GM21529 (cell line): ENCODE data around the gene TYMP.

ENCODE experiments used
- ATAC-seq: cut with Tn5 transposase; IDR thresholded peaks from one replicate; pipeline ENCODE4 v1.9.1; 2021; ENCODE audit not compliant: unreplicated experiment

TYMP gene, protein sequence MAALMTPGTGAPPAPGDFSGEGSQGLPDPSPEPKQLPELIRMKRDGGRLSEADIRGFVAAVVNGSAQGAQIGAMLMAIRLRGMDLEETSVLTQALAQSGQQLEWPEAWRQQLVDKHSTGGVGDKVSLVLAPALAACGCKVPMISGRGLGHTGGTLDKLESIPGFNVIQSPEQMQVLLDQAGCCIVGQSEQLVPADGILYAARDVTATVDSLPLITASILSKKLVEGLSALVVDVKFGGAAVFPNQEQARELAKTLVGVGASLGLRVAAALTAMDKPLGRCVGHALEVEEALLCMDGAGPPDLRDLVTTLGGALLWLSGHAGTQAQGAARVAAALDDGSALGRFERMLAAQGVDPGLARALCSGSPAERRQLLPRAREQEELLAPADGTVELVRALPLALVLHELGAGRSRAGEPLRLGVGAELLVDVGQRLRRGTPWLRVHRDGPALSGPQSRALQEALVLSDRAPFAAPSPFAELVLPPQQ

DNA sequence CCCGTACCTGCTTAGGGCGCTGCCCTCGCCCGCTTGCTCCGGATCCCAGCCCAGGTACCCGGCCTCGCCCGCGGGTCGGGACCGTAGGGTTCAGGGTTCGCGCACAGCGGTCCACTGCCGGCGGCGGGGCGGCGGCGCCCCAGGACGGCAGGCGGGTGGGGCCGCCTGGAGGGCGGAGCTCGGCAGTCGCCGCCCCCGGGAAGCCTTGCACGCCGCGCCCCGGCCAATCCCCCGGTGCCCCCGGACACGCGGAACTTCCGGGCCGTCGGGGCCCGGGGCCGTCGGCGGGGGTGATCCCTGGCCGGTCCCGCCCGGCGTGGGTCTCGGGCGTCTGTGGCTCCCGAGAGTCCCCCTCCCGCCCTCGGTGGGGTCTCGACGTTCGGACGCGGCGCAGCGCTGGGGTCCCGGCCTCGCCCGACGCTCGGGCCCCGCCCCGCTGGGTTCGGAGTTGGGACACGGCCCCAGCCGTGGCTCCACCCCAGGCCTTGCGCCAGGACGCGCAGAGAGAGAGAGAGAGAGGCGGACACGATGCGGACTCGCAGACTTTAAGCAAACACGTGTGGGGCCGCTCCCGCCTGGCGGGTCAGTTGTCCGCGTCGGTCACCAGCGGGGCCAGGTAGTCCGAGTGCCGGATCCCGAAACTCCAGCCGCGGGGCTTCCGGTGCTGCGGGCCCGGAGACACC, at the start of gene TYMP:
TYMP (minus strand) TSS at position 116 of the 683 bp plus-strand sequence. CDS start 303 bp downstream, outside the sequence.
- no peak for ATAC-seq

- ATAC-seq: no peak
These were observed 49.0 kb upstream of the TYMP start for GRCh38 chr22:50578776-50579310.

DNA sequence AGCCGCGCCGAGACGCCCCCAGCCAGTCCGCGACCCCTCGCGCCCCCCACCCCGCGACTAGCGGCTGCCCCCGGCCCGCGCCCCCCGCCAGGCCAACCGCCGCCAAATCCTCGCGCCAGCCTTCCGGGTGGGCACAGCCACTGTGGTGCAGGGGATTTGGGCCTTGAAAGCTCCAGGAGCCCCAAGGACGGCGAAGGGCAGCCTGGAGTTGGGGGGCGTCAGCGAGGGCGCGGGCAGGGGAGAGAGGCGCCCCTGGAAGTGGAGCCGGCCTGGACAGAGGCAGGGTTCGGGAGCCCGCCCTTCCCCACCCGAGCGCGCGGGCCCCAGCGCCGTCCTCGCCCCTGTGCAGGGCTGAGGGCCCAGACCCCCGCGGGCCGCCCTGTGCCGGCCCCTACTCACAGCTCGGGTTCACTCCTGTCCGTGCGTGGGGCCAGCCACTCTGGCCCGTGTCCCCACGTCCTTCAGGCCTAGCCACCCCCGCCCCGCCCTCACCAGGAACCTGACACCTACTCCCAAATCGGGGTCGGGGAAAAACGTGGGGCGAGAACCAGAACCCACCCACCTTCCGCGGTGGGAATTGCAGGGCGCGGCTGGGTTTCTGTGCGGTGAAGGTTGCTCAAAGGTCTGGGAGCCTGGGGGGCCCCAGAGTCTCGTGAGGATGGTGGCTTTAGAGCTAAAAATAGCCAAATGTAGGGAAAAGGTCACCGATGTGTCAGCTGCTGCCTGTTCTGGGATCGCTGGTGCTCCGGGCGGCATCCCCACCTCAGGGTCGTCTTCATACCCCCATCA, 48.4 kb upstream of the TYMP start, which contains the start of gene CPT1B:
CPT1B (minus strand) TSS at position 441 of the 789 bp plus-strand sequence. CDS start 512 bp downstream, outside the sequence.
- no peak for ATAC-seq

DNA sequence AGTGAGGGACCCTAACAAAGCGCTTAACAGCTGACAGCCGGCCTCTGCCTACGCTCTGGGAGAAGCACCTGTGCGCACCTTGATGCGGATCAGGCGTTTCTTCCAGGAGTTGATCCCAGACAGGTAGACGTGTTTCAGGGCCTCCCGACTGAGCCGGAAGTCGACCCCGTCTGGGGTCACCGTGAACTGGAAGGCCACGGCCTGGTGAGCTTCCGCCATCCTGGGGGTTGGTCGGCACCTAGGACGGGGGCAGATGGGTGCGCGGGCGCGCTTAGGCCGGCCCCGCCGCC, 47.8 kb upstream of the TYMP start:
- ATAC-seq: no peak

- no peak for ATAC-seq
These were observed 47.2 kb upstream of the TYMP start for GRCh38 chr22:50576806-50577696.

GRCh38 chr22:50576070-50576469, 46.3 kb upstream of the TYMP start:
- no peak for ATAC-seq

GRCh38 chr22:50575426-50575941, 45.7 kb upstream of the TYMP start:
- ATAC-seq: no peak

- no peak for ATAC-seq
These were observed 44.6 kb upstream of the TYMP start for GRCh38 chr22:50574383-50574755.

GRCh38 chr22:50573491-50574382, 43.9 kb upstream of the TYMP start:
- no peak for ATAC-seq

DNA sequence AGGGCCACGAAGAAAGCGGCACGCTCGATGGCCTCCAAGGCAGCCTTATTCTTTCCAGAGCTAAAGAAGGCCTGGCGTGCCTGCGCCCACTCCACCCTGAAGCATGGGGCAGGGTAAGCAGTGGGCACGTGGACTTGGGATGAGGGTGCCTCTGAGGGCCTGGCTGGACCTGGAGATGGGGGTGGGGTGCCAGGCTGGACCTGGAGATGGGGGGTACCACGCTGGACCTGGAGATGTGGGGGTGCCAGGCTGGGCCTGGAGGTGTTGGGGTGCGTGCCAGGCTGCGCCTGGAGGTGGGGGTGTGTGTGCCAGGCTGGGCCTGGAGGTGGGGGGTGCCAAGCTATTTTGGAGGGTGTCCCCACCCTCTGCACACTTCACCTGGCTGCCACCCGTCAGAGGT, 43.2 kb upstream of the TYMP start:
- ATAC-seq: no peak

- no peak for ATAC-seq
These were observed 41.7 kb upstream of the TYMP start for GRCh38 chr22:50571264-50572175.

GRCh38 chr22:50570861-50571260, 41.0 kb upstream of the TYMP start:
- ATAC-seq: no peak

DNA sequence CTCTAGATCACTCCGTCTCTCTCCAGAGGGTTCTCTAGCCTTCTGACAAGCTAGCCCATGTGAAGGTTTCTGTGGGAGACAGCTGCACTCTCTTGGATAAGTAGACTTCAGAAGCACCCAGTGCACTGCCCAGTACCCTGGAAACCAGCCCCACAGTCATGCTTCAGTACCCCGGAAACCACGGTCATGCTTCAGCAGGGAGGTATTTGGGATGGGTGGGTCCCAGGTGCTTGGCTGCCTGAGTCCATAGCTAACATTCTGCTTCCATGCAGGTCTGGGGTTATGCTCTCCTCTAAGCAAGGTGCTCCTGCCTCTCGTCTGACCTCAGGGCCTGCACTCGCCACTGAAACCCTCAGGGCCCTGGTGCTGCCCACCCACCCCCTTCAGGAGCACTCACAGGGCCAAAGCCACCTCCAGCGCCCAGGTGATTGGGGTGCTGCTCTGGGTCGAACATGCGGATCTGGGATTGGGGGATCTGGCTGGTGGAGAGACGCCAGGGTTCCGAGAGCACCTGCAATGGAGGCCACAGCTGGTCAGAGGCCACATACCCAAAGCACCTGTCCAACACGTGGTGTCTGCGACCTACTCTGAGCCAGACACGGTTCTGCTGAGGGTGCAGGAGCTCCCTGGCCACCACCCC, 40.2 kb upstream of the TYMP start:
- ATAC-seq: no peak

GRCh38 chr22:50569041-50569459, 39.2 kb upstream of the TYMP start:
- ATAC-seq: no peak

DNA sequence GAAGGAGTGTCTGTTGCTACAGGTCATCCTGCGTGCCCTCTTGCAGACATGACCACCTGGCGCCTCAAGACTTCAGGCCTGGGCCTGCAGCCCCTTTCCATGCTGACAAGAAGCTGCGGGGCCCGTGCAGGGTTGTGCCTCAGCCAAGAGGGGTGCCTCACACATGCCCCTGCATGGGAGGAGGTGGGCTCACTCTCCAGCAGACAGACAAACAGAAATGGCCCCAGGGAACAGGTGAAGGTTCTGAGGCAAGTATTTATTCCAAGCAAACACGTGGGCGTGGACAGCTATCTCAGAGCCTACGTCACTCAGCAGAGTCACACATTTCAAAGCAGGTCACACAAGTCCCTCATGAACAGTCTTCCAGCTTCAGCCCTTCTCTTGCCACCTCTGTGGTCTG, 38.8 kb upstream of the TYMP start:
- no peak for ATAC-seq

DNA sequence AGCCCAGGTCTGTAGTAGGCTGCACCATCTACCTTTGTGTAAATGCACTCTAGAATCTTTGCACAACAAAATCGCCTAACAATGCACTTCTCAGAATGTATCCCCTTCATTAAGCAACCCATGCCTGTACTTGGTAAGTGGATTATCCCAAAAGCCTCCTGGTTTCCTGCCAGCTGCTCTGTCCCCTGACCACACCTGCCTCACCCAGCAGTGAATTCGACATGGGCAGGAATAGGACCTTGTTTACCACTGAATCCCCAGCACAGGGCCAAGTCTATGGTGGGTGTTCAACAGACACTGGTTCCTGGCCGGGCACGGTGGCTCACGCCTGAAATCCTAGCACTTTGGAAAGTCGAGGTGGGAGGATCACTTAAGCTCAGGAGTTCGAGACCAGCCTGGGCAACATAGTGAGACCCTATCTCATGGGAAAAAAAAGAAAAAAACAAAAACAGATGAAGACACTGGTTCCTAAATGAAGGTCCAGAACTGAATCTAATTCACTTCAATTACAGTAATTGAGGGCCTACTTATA, 38.0 kb upstream of the TYMP start:
- no peak for ATAC-seq

DNA sequence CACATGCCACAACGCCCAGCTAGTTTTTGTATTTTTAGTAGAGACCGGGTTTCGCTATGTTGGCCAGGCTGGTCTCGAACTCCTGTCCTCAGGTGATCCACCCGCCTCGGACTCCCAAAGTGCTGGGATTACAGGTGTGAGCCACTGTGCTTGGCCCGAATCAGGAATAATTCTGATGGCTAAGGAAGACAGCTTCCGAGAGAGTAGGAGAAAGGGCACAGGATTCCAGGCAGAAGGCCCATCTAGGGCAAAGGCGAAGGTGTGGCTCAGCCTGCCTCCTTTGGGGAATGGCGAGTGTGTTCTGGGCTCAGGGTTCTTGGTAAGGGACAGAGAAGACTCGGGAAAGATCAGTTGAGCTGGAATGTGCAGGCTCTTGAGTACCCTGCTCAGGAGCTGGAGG, 34.5 kb upstream of the TYMP start:
- no peak for ATAC-seq
